SK-N-SH treated with all-trans-retinoic acid at 6 μM for 48 hours (cell line): ENCODE results near the gene TRMT61A.

Experiments
- ATAC-seq: fragments of 200-7000 bp; cut with Tn5 transposase; 3 replicates; pipeline ENCODE4 v1.9.1; 2020; ENCODE audit warnings: mild to moderate bottlenecking, moderate library complexity
- ARNTL ChIP-seq: fragments of 450-650 bp; formaldehyde crosslinking; IDR thresholded peaks from 2 replicates; pipeline ENCODE4 v1.5.0; 2020; ENCODE audit warnings: low read depth, mild to moderate bottlenecking, moderate library complexity, borderline replicate concordance
- CREB5 ChIP-seq: fragments of 250-450 bp; sonication (Bioruptor Pico); IDR thresholded peaks from 2 replicates; pipeline ENCODE4 v1.5.1; 2020; ENCODE audit warnings: low read depth, mild to moderate bottlenecking, moderate library complexity
- CSRNP3 ChIP-seq: fragments of 250-450 bp; sonication (Bioruptor Pico); IDR thresholded peaks from 2 replicates; pipeline ENCODE4 v1.5.1; 2021; ENCODE audit warnings: mild to moderate bottlenecking, moderate library complexity
- ESRRG ChIP-seq: fragments of 250-450 bp; sonication (Bioruptor Pico); IDR thresholded peaks from 2 replicates; pipeline ENCODE4 v1.6.1; 2021; ENCODE audit warnings: mild to moderate bottlenecking
- GLIS3 ChIP-seq: fragments of 250-450 bp; sonication (Bioruptor Pico); IDR thresholded peaks from 2 replicates; pipeline ENCODE4 v1.5.0; 2020; ENCODE audit warnings: mild to moderate bottlenecking, moderate library complexity
- ISL1 ChIP-seq: fragments of 250-450 bp; sonication (Bioruptor Pico); IDR thresholded peaks from 2 replicates; pipeline ENCODE4 v2.1.2; 2022; ENCODE audit warnings: mild to moderate bottlenecking, moderate library complexity
- OSR1 ChIP-seq: fragments of 250-450 bp; sonication (Bioruptor Pico); IDR thresholded peaks from 2 replicates; pipeline ENCODE4 v1.8.0; 2022; ENCODE audit warnings: moderate library complexity, mild to moderate bottlenecking, inconsistent platforms
- PATZ1 ChIP-seq: fragments of 250-450 bp; sonication (Bioruptor Pico); IDR thresholded peaks from 2 replicates; pipeline ENCODE4 v1.8.0; 2020; ENCODE audit warnings: mild to moderate bottlenecking, moderate library complexity, borderline replicate concordance
- POU6F1 ChIP-seq: fragments of 250-450 bp; sonication (Bioruptor Pico); IDR thresholded peaks from 2 replicates; pipeline ENCODE4 v1.8.0; 2021; ENCODE audit warnings: low read depth, mild to moderate bottlenecking, moderate library complexity, borderline replicate concordance
- PPARA ChIP-seq: fragments of 250-450 bp; sonication (Bioruptor Pico); IDR thresholded peaks from 2 replicates; pipeline ENCODE4 v1.5.0; 2020; ENCODE audit warnings: mild to moderate bottlenecking, borderline replicate concordance
- RARB ChIP-seq: fragments of 250-450 bp; sonication (Bioruptor Pico); IDR thresholded peaks from 2 replicates; pipeline ENCODE4 v1.8.0; 2021; ENCODE audit warnings: mild to moderate bottlenecking, moderate library complexity
- SNAI2 ChIP-seq: fragments of 250-450 bp; sonication (Bioruptor Pico); IDR thresholded peaks from 2 replicates; pipeline ENCODE4 v1.5.0; 2020; ENCODE audit warnings: mild to moderate bottlenecking, moderate library complexity
- TCF4 ChIP-seq: fragments of 250-450 bp; sonication (Bioruptor Pico); IDR thresholded peaks from 2 replicates; pipeline ENCODE4 v1.8.0; 2021; ENCODE audit warnings: mild to moderate bottlenecking, moderate library complexity, borderline replicate concordance
- TSHZ2 ChIP-seq: fragments of 250-450 bp; sonication (Bioruptor Pico); IDR thresholded peaks from 2 replicates; pipeline ENCODE4 v1.5.0; 2020; ENCODE audit warnings: mild to moderate bottlenecking, moderate library complexity
- ZC3H10 ChIP-seq: fragments of 250-450 bp; sonication (Bioruptor Pico); IDR thresholded peaks from 2 replicates; pipeline ENCODE4 v1.5.1; 2021; ENCODE audit warnings: mild to moderate bottlenecking, moderate library complexity
- ZFP3 ChIP-seq: fragments of 250-450 bp; sonication (Bioruptor Pico); IDR thresholded peaks from 2 replicates; pipeline ENCODE4 v1.5.0; 2020; ENCODE audit warnings: mild to moderate bottlenecking, moderate library complexity
- ZFP30 ChIP-seq: fragments of 450-650 bp; formaldehyde crosslinking; IDR thresholded peaks from 2 replicates; pipeline ENCODE4 v1.5.0; 2022; ENCODE audit warnings: mild to moderate bottlenecking, moderate library complexity
- ZNF565 ChIP-seq: fragments of 450-650 bp; formaldehyde crosslinking; conservative IDR thresholded peaks from 2 replicates; pipeline ENCODE4 v1.5.0; 2020; ENCODE audit warnings: low read depth, mild to moderate bottlenecking, moderate library complexity
- ZNF70 ChIP-seq: fragments of 450-650 bp; formaldehyde crosslinking; IDR thresholded peaks from 2 replicates; pipeline ENCODE4 v1.5.0; 2020; ENCODE audit warnings: mild to moderate bottlenecking, moderate library complexity
- ZNF8 ChIP-seq: fragments of 450-650 bp; formaldehyde crosslinking; IDR thresholded peaks from 2 replicates; pipeline ENCODE4 v1.5.0; 2020; ENCODE audit warnings: mild to moderate bottlenecking, moderate library complexity

The TRMT61A gene

GRCh38 chr14:103545219-103545914, 16.4 kb downstream of the TRMT61A start:
- no peak for ATAC-seq
- TF ChIP-seq ZNF565 (CRISPR knock-in tag) (no peak), GLIS3 (no peak), TSHZ2 (CRISPR knock-in tag) (no peak), PPARA (no peak), POU6F1 (CRISPR knock-in tag) (no peak), CSRNP3 (CRISPR knock-in tag) (no peak), ZFP30 (CRISPR knock-in tag) (no peak), TCF4 (CRISPR knock-in tag) (no peak), SNAI2 (no peak), ESRRG (CRISPR knock-in tag) (no peak), ZNF8 (CRISPR knock-in tag) (no peak), ZFP3 (CRISPR knock-in tag) (no peak), OSR1 (CRISPR knock-in tag) (no peak), ARNTL (CRISPR knock-in tag) (no peak)
- TF ChIP-seq, all 23 proteins: peak for 0

- no peak for ATAC-seq
Observed at GRCh38 chr14:103545915-103546651, 17.1 kb downstream of the TRMT61A start.

More at GRCh38 chr14:103545915-103546651, 17.1 kb downstream of the TRMT61A start:
- TF ChIP-seq ZFP3 (CRISPR knock-in tag) (no peak), CSRNP3 (CRISPR knock-in tag) (no peak), ZNF565 (CRISPR knock-in tag) (no peak), CREB5 (CRISPR knock-in tag) (no peak), ZNF70 (CRISPR knock-in tag) (no peak), ZNF8 (CRISPR knock-in tag) (no peak), PATZ1 (CRISPR knock-in tag) (no peak), OSR1 (CRISPR knock-in tag) (no peak), SNAI2 (no peak), ISL1 (CRISPR knock-in tag) (no peak), TCF4 (CRISPR knock-in tag) (no peak), RARB (CRISPR knock-in tag) (no peak), PPARA (no peak), ZC3H10 (no peak)
